GM19395 (cell line): Measurements from ENCODE around the gene SHC2.
A peak's percentile ranks its signal among the peaks of the same experiment; 100 is the strongest.
"Not testable (repeated sequence)": the region's sequence is repeated elsewhere in the genome, so short reads cannot be mapped to it uniquely, and the experiment has no call there.

Experiments used
- ATAC-seq: cut with Tn5 transposase; IDR thresholded peaks from one replicate; pipeline ENCODE4 v1.9.1; 2021; ENCODE audit warnings: mild to moderate bottlenecking, moderate library complexity; ENCODE audit not compliant: unreplicated experiment

SHC2 gene

DNA sequence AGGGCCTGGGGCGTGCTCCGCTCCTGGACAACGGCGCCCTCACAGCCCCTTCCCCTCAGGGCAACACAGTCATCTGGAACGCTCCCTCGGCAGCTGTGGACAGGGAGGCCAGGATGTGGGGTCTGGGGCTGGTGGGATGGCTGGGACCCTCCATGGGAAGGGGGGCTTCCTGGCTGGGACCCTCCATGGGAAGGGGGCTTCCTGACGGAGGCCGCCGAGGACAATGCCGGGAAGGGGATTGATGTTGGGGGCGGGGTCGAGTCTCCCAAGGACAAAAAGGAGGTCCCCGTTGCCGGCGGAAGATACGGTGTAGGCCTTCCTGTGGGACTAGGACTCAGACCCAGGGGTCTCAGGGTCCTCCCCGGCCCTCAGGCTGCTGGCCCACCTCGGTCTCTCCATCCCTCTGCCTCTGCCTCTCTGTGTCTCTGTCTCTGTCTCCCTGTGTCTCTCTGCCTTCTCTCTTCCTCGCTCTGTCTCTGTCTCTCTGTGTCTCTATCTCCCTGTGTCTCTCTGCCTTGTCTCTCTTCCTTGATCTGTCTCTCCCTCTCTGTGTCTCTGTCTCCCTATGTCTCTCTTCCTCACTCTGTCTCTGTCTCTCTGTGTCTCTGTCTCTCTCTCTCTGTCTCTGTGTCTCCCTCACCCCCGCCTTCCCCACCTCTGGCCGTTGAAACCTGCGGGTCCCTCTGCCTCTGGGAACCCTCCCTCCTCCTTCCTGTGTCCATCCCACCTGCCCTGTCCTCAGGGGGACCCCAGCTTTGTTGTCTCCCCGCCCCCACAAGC lies 32.7 kb upstream of the SHC2 start:
- ATAC-seq: no peak

- no peak for ATAC-seq
Observed at GRCh38 chr19:492091-492531, 31.3 kb upstream of the SHC2 start.

- no peak for ATAC-seq
Observed at GRCh38 chr19:491146-491741, 30.4 kb upstream of the SHC2 start.

DNA sequence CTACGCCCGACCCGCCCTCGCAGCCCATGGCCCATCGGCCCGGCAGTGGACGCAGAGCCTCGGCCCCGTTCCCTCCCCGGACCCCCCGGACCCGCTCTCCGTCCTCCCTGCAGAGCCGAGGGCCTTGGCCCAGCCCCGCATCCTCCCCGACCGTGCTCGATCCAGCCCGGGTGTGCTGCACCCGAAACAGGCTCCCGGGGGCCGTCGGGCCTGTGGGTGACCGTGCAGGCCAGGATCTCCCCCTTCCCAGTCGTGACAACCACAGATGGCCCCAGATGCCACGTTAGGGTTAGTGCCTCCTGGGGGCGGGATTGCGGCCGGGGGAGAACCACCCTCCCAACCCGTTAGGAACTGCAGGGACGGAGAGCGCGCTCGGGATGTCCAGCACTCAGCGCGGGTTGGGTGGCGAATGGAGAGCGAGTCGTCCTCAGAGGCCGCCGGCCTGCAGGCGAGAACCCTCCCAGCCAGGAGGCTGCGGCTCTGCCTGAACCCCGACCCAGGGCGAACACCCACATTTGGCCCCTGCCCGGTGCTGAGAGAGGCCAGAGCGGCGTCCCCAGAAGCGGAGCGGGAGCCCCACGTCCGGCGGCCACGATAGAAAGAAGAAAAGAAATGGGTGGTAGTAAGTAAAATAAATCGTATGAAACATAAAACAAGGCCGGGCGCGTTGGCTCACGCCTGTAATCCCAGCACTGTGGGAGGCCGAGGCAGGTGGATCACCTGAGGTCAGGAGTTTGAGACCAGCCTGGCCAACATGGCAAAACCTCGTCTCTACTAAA lies 28.8 kb upstream of the SHC2 start:
- peak; percentile 9 for ATAC-seq

DNA sequence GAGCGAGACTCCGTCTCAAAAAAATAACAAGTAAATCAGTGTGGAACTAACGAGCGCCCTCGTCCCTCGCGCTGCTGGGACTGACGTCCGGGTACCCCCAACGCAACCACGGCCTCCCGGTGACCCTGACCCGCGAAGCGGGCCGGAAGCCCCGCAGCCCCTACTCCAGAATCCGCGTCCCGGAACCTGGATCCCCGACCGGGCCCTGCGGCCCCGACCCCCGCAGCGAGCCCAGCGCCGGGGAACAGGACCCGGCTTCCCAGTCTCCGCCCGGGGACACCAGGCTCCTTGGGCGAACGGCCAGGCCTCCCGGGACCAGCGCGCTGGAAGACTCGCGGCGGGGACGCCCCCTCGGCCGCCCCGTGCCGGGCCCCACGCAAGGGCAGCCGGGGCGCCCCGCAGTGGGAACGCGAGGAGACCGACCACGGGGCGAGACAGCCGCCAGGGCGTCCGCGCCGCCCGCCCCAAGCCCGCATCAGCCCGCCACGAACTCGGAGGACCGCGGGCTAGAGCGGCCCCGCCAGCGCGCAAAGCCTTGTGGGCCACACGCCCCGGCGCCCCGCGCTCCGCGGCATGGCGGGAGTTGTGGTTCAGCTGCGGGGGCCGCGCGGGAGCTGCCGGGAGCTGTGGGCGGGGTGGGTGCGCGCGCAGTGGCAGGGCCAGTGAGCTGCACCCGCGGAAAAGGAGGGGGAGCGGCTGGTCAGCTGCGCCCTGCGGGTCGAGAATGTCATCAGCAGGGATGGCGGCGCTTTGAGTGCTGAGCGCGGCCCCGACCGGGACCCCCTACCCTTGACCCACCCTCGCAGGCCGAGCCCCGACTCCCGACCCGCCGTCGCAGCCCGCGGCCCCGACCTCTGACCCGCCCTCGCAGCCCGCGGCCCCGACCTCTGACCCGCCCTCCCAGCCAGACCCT lies 27.9 kb upstream of the SHC2 start:
- ATAC-seq: peak; percentile 65

DNA sequence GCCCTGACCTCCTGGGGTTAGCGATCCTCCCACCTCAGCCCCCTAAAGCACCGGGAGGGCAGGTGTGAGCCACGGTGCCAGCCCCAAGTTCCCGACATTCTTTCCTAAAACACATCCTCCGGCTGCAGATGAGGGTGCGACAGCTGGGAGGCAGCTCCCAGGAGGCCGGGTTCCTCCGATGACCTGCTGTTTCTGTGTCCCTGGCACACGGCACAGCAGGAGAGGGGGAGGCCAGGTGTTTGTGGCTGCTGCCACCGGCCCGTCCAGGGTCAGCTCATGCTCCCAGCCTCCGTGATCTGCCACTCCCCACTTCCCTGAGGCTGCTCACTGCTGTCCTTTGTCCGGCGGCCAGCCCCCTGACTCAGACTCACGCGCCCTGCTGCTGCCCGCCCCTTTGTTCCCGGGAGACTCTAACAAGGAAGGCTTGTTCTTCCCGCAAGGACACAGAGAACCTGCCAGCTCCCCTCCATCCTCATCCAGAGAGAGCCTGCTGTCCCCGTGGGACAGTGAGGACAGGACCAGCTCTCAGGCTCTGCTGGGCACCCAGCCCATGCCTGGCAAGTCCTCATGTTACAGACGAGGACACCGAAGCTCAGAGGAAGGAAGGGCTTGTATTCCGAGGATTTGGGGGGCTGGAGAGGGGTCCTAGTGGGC lies 24.9 kb upstream of the SHC2 start:
- no peak for ATAC-seq

DNA sequence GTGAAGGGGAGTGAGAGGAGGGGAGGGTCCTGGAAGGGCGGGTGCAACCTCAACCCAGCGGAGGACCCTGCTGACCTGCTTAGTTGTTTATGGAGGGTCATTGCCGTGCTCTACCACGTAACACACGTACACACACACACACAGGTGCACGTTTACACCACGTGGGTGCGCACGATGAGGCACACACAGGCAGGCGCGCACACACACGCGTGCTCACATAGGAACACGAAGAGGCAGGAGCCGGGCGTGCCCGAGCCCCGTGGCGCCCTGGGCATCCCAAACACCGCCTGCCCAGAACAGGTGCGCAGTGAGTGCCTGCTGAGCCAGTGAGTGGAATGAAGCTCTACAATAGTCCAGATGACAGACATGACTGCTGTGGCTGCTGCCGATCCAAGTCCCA lies 24.2 kb upstream of the SHC2 start:
- ATAC-seq: no peak

DNA sequence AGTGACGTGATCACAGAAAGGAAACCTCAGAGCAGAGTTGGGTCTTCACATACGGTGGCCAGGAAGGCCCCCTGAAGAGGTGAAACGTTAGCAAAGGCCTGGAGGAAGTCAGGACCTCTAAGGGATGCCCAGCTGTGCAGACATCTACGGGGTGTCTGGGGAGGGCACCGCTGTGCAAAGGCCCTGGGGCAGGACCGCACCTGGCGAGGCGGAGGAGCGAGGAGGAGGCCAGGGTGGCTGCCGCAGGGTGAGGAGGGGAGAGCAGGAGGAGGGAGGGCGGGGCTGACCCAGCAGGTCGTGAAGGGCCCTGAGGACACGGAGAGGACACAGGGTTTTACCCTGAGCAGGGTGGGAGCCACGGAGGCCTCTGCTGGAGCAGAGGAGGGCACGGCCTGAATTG lies 23.7 kb upstream of the SHC2 start:
- ATAC-seq: no peak

GRCh38 chr19:483332-484072 lies 22.7 kb upstream of the SHC2 start:
- no peak for ATAC-seq

DNA sequence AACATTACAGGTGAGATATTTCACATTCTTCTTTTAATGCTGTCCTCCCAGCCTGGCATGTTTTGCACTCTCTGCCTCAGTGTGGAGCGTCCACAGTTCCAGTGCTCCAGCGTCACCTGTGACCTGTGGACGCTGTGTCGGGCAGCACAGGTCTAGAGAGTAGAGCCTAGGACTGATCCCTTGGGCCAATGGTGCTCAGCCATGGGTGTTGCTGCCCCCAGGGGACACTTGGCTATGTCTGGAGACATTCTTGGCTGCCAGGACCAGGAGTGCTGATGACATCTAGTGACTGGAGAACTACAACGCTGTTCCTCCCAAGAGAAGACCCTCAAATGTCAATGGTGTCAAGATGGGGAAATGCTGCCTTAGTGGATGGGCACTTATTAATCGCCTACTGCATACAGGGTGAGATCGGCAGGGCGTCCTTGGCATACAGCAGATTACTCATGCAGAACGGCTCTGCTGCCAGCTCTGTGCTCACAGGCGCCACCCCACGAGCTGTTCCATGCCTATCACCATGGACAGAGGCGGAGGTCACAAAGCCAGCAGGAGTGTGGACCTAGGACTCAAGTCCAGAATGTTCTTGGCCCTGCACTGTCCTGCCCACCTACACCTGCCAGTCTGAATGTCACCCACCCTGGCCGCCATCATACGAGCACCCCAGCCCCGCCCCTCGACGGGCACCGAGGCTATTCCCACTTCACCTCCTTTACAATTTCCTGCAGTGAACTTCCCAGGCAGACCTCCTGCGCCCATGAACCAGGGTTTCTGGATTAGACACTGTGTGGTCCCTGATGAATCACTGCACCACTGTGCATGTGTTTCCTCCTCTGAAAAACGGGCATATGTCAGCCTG lies 21.6 kb upstream of the SHC2 start:
- ATAC-seq: no peak

DNA sequence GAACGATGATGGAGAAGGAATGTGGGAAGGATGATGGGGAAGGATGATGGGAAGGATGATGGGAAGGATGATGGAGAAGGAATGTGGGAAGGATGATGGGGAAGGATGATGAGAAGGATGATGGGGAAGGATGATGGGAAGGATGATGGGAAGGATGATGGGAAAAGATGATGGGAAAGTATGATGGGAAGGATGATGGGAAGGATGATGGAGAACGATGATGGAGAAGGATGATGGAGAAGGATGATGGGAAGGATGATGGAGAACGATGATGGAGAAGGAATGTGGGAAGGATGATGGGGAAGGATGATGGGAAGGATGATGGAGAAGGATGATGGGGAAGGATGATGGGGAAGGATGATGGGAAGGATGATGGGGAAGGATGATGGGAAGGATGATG lies 20.3 kb upstream of the SHC2 start:
- not testable (repeated sequence) for ATAC-seq

DNA sequence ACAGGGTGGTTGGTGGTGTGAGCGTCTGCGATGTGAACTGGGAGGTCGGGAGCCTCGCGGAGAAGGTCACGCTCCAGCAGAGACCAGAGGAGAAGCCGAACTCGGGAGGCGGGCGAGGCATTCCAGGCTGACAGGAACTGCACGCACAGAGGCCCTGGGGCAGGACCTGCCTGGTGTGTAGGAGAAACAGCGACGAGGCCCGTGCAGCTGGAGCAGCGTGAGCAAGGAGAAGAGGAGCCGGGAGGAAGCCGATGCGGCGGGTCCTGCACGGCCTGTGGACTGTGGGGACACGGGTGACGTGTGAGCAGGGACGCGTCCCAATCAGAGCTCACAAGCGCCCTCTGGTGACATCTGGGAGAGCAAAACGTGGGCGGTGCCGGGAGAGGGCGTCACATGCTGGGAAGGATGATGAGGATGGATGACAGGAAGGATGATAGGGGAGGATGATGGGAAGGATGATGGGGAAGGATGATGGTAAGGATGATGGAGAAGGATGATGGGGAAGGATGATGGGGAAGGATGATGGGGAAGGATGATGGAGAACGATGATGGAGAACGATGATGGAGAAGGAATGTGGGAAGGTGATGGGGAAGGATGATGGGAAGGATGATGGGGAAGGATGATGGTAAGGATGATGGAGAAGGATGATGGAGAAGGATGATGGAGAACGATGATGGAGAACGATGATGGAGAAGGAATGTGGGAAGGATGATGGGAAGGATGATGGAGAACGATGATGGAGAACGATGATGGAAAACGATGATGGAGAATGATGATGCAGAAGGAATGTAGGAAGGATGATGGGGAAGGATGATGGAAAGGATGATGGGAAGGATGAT lies 19.4 kb upstream of the SHC2 start:
- no peak for ATAC-seq

GRCh38 chr19:478976-479375 lies 18.1 kb upstream of the SHC2 start:
- ATAC-seq: no peak

GRCh38 chr19:478236-478903 lies 17.5 kb upstream of the SHC2 start:
- ATAC-seq: no peak

GRCh38 chr19:475360-475759 lies 14.5 kb upstream of the SHC2 start:
- no peak for ATAC-seq

DNA sequence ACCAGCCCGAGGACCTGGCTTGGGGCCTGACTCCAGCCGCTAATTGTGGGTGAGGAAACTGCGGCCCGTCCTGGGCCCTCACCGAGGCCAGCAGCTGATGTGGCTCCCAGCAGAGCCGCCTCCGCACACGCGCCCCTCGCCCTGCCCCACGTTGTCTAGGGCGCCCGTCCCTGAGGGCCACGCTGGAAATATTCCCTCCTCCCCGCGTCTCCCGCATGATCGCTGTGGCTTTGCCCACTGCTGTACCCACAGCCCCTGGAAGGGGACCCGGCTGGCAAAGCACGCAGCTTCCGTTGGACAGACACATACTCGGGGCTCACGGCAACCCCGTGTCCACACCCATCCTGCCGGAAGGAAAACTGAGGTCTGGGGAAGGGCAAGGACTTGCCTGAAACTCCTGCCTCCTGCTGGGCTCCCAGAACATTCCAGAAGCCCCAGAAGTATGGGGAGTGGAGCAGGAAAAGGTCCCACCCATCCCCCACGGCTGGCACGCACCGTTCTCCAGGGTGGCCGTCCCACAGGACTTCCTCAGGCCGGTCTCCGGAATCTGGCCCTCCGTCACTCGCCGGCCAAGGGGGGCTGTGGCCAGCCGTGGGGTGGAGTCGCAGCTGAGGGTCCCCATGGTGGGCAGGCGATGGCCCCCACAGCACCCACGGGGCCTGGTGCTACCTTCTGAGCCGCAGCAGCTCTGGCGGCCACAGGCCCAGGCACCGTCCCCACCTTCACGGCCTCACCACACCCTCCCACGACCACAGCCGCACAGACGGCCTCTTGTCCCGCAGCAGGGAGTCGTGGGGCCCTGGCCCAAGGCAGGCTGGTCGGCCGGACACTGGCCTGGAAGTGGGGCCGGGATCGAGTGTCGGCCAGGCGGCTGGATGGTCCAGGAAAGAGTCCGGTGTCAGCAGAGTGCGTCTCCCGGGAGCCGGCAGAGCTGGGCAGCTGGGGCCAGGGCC lies 13.6 kb upstream of the SHC2 start:
- ATAC-seq: no peak
